Endothelial cell of umbilical vein (primary cell): ENCODE data around the gene KIAA1614.

Experiments
- EZH2 ChIP-seq: IDR thresholded peaks from 2 replicates; pipeline ENCODE4 v1.6.1; 2012; ENCODE audit warnings: borderline replicate concordance, low read depth, mild to moderate bottlenecking, moderate library complexity, low read length, inconsistent platforms; ENCODE audit not compliant: severe bottlenecking
- JUN ChIP-seq: IDR thresholded peaks from 2 replicates; pipeline ENCODE4 v1.6.1; 2011; ENCODE audit warnings: borderline replicate concordance, low read depth; ENCODE audit not compliant: insufficient read length, insufficient read depth
- MAX ChIP-seq: IDR thresholded peaks from 2 replicates; pipeline ENCODE4 v1.6.1; 2011; ENCODE audit not compliant: insufficient read depth, insufficient read length
- MYC ChIP-seq: IDR thresholded peaks from one replicate; pipeline ENCODE4 v1.6.1; 2011; ENCODE audit warnings: mild to moderate bottlenecking, low read depth, low read length
- POLR2A ChIP-seq: IDR thresholded peaks from 2 replicates; pipeline ENCODE4 v1.6.1; 2012; ENCODE audit warnings: low read depth, mild to moderate bottlenecking, control low read depth, low read length
- POLR2AphosphoS5 ChIP-seq: IDR thresholded peaks from 2 replicates; pipeline ENCODE4 v1.6.1; 2012; ENCODE audit warnings: low read depth, mild to moderate bottlenecking, control low read depth, low read length, moderate library complexity; ENCODE audit not compliant: insufficient read depth
- TF ChIP-seq, protein P1 (sequence below), 2 donors: IDR thresholded peaks; 1 replicate in 1 of 2; 2 replicates in 1 of 2; pipeline ENCODE4 v1.5.1; 2011; ENCODE audit warnings: low read length in 2 of 2, mild to moderate bottlenecking in 2 of 2, moderate library complexity in 2 of 2, control low read depth in 1 of 2, inconsistent platforms in 1 of 2, low read depth in 1 of 2; ENCODE audit not compliant: insufficient read depth in 1 of 2; ENCODE audit errors: extremely low read depth in 1 of 2

DNA sequence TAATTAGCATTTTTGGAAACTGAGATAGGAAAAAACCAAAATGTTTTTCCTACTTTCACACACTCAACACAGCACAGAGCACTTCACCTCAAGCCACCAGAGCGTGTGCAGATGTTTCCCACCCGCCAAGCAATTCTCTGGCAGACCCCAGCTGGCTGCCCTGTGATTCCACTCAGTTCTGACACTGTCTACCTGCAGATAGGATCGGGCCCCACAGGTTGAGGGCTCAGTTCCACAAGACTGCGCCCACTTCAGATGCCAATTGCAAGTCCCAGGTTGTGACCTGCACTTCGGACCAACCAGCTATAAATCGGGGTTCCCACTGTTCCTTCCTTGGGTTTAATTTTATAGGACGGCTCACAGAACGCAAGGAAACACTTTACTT, 9.9 kb downstream of the KIAA1614 start:
- TF ChIP-seq EZH2 (no peak), MYC (no peak), POLR2AphosphoS5 (no peak), POLR2A (no peak), MAX (no peak), JUN (no peak)
- TF ChIP-seq, protein P1, sequence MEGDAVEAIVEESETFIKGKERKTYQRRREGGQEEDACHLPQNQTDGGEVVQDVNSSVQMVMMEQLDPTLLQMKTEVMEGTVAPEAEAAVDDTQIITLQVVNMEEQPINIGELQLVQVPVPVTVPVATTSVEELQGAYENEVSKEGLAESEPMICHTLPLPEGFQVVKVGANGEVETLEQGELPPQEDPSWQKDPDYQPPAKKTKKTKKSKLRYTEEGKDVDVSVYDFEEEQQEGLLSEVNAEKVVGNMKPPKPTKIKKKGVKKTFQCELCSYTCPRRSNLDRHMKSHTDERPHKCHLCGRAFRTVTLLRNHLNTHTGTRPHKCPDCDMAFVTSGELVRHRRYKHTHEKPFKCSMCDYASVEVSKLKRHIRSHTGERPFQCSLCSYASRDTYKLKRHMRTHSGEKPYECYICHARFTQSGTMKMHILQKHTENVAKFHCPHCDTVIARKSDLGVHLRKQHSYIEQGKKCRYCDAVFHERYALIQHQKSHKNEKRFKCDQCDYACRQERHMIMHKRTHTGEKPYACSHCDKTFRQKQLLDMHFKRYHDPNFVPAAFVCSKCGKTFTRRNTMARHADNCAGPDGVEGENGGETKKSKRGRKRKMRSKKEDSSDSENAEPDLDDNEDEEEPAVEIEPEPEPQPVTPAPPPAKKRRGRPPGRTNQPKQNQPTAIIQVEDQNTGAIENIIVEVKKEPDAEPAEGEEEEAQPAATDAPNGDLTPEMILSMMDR (IDR thresholded peaks at IDR 0.05; ENCODE audit: extremely low read depth in 1 of 2, insufficient read depth in 1 of 2, low read depth in 1 of 2, low read length in 2 of 2), result no peak
